Endodermal cell (in vitro differentiated cells): ENCODE results near the gene SMOC2. TPM values are rescaled to one million over a fixed set of nuclear protein-coding genes. Genes with fewer than 3 reads are reported as not detected.

Experiments
- DNase-seq: peaks from one replicate; pipeline ENCODE4 v3.0.0-alpha.2; 2017
- H3K27ac ChIP-seq: 2 replicates; pipeline ENCODE4 v1.5.1; 2013; ENCODE audit warnings: mild to moderate bottlenecking, low read depth, low read length, moderate library complexity
- H3K27me3 ChIP-seq: 2 replicates; pipeline ENCODE4 v1.6.1; 2013; ENCODE audit warnings: mild to moderate bottlenecking, low read length, moderate library complexity; ENCODE audit not compliant: insufficient read depth, control insufficient read depth, poor library complexity, severe bottlenecking
- H3K36me3 ChIP-seq: 2 replicates; pipeline ENCODE4 v1.7.0; 2013; ENCODE audit warnings: mild to moderate bottlenecking, low read length, moderate library complexity; ENCODE audit not compliant: control insufficient read depth, insufficient read depth
- H3K4me1 ChIP-seq: one replicate; pipeline ENCODE4 v1.7.0; 2013; ENCODE audit warnings: low read length; ENCODE audit not compliant: control insufficient read depth, insufficient read depth
- H3K4me3 ChIP-seq: 2 replicates; pipeline ENCODE4 v1.5.1; 2013; ENCODE audit warnings: mild to moderate bottlenecking, low read length, moderate library complexity
- H3K9ac ChIP-seq: 2 replicates; pipeline ENCODE4 v1.6.1; 2013; ENCODE audit warnings: mild to moderate bottlenecking, low read length, moderate library complexity; ENCODE audit not compliant: poor library complexity, severe bottlenecking; ENCODE audit errors: extremely low read depth
- H3K9me3 ChIP-seq: 2 replicates; pipeline ENCODE4 v1.6.1; 2013; ENCODE audit warnings: mild to moderate bottlenecking, low read length, moderate library complexity; ENCODE audit not compliant: control insufficient read depth
- H3K27ac Mint-ChIP-seq: 2 replicates; pipeline ENCODE4 v1.8.0; 2020; ENCODE audit warnings: mixed read lengths
- H3K27me3 Mint-ChIP-seq: 2 replicates; pipeline ENCODE4 v1.8.0; 2021; ENCODE audit warnings: mild to moderate bottlenecking, mixed read lengths; ENCODE audit not compliant: insufficient read depth
- H3K36me3 Mint-ChIP-seq: 2 replicates; pipeline ENCODE4 v1.8.0; 2020; ENCODE audit warnings: low read depth, mixed read lengths
- H3K4me1 Mint-ChIP-seq: 2 replicates; pipeline ENCODE4 v1.8.0; 2020; ENCODE audit warnings: mixed read lengths
- H3K4me3 Mint-ChIP-seq: 2 replicates; pipeline ENCODE4 v1.8.0; 2020; ENCODE audit warnings: mild to moderate bottlenecking, moderate library complexity, mixed read lengths
- H3K9me3 Mint-ChIP-seq: 2 replicates; pipeline ENCODE4 v1.8.0; 2020; ENCODE audit warnings: mild to moderate bottlenecking, mixed read lengths
- WGBS, 2 experiments: methylation state at CpG; one replicate each; pipeline versions ENCODE4 v1.1.5 to v1.1.7; 2013; ENCODE audit warnings: missing lambda C conversion rate in 2 of 2, mixed read lengths in 1 of 2; ENCODE audit not compliant: insufficient coverage in 1 of 2, insufficient read length in 1 of 2; 5-methylcytosine and 5-hydroxymethylcytosine counted together
- total RNA-seq, 2 donors: library from RNA; stranded (reverse); fragmentation: NEBNext Ultra II Directional in 1 of 2; extraction: Animal tissue kit (Norgen Biotek cat#: 25700) in 1 of 2; gene quantifications; 2 replicates in 1 of 2; 3 replicates in 1 of 2; pipeline ENCODE4 v1.2.1, GENCODE V29; 2021
- TF ChIP-seq, protein P1 (sequence below): fragments of 200-600 bp; sonication (generic); conservative IDR thresholded peaks from 2 replicates; pipeline ENCODE4 v1.5.0; 2021; ENCODE audit warnings: antibody characterized with exemption, mild to moderate bottlenecking

SMOC2 gene
- total RNA-seq, 2 donors from 2014 or later, result 0.20 TPM; not detected in 1

GRCh38 chr6:168464546-168464945, 23.6 kb downstream of the SMOC2 start:
- WGBS, 2 experiments, result 91 to 100% methylated on average over 3 to 4 of the region's 4 CpGs
- H3K36me3 ChIP-seq, result no peaks in the 10 kb centered on the region
- no peaks in the 10 kb centered on the region for H3K27me3 ChIP-seq
- no peaks in the 10 kb centered on the region for H3K9me3 ChIP-seq
- Mint-ChIP-seq H3K36me3 (no peaks in the 10 kb centered on the region), H3K27ac (no peak overlapping the region), H3K4me3 (no peak overlapping the region), H3K27me3 (peaks cover 4% of the 10 kb centered on the region), H3K4me1 (peaks cover 4% of the 10 kb centered on the region), H3K9me3 (no peaks in the 10 kb centered on the region)
- TF ChIP-seq, protein P1, sequence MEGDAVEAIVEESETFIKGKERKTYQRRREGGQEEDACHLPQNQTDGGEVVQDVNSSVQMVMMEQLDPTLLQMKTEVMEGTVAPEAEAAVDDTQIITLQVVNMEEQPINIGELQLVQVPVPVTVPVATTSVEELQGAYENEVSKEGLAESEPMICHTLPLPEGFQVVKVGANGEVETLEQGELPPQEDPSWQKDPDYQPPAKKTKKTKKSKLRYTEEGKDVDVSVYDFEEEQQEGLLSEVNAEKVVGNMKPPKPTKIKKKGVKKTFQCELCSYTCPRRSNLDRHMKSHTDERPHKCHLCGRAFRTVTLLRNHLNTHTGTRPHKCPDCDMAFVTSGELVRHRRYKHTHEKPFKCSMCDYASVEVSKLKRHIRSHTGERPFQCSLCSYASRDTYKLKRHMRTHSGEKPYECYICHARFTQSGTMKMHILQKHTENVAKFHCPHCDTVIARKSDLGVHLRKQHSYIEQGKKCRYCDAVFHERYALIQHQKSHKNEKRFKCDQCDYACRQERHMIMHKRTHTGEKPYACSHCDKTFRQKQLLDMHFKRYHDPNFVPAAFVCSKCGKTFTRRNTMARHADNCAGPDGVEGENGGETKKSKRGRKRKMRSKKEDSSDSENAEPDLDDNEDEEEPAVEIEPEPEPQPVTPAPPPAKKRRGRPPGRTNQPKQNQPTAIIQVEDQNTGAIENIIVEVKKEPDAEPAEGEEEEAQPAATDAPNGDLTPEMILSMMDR, result no peak
- no peaks in the 10 kb centered on the region for H3K4me1 ChIP-seq
- H3K4me3 ChIP-seq, result no peak overlapping the region
- H3K9ac ChIP-seq, result no peak overlapping the region
- no peak overlapping the region for H3K27ac ChIP-seq
- DNase-seq, result no peak

- TF ChIP-seq, protein P1, result no peak
- Histone ChIP-seq H3K4me3 (no peak overlapping the region), H3K9me3 (no peaks in the 10 kb centered on the region), H3K27ac (no peak overlapping the region), H3K27me3 (no peaks in the 10 kb centered on the region), H3K36me3 (no peaks in the 10 kb centered on the region), H3K9ac (no peak overlapping the region), H3K4me1 (no peaks in the 10 kb centered on the region)
- Mint-ChIP-seq H3K4me3 (no peak overlapping the region), H3K9me3 (no peaks in the 10 kb centered on the region), H3K36me3 (no peaks in the 10 kb centered on the region), H3K27ac (no peak overlapping the region), H3K4me1 (no peaks in the 10 kb centered on the region), H3K27me3 (peaks cover 2% of the 10 kb centered on the region)
- DNase-seq, result no peak
- WGBS, 2 experiments, result 85 to 91% methylated on average over 5 of the region's 5 CpGs
These were observed 27.1 kb downstream of the SMOC2 start for GRCh38 chr6:168468045-168468444.

- TF ChIP-seq, protein P1, result no peak
These were observed 28.5 kb downstream of the SMOC2 start for GRCh38 chr6:168469521-168469920.

More at GRCh38 chr6:168469521-168469920, 28.5 kb downstream of the SMOC2 start:
- H3K9ac ChIP-seq, result no peak overlapping the region
- no peaks in the 10 kb centered on the region for H3K4me1 ChIP-seq
- Mint-ChIP-seq H3K4me3 (no peak overlapping the region), H3K4me1 (no peaks in the 10 kb centered on the region), H3K36me3 (no peaks in the 10 kb centered on the region), H3K27ac (no peak overlapping the region), H3K9me3 (no peaks in the 10 kb centered on the region), H3K27me3 (peaks cover 2% of the 10 kb centered on the region)
- 90 to 96% methylated on average over 11 to 14 of the region's 14 CpGs for WGBS, 2 experiments
- DNase-seq, result no peak
- H3K36me3 ChIP-seq, result no peaks in the 10 kb centered on the region
- no peaks in the 10 kb centered on the region for H3K9me3 ChIP-seq
- no peaks in the 10 kb centered on the region for H3K27me3 ChIP-seq
- no peak overlapping the region for H3K4me3 ChIP-seq
- no peak overlapping the region for H3K27ac ChIP-seq
